Hindlimb muscle (tissue), 1 donor: ENCODE results near the gene SELENOV. TPM values are rescaled to one million over a fixed set of nuclear protein-coding genes. Genes with fewer than 3 reads are reported as not detected.
A peak's percentile ranks its signal among the peaks of the same experiment; 100 is the strongest.
"Not testable (repeated sequence)": the region's sequence is repeated elsewhere in the genome, so short reads cannot be mapped to it uniquely, and the experiment has no call there.

ENCODE experiments used
- DNase-seq: peaks from one replicate; pipeline ENCODE4 v3.0.0-alpha.2; 2013
- polyA plus RNA-seq: library from polyadenylated mRNA; unstranded; fragments of 120-200 nt; gene quantifications from one replicate; pipeline ENCODE4 v1.2.1, GENCODE V29; 2013; ENCODE audit not compliant: insufficient read length

The SELENOV gene, protein sequence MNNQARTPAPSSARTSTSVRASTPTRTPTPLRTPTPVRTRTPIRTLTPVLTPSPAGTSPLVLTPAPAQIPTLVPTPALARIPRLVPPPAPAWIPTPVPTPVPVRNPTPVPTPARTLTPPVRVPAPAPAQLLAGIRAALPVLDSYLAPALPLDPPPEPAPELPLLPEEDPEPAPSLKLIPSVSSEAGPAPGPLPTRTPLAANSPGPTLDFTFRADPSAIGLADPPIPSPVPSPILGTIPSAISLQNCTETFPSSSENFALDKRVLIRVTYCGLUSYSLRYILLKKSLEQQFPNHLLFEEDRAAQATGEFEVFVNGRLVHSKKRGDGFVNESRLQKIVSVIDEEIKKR
- polyA plus RNA-seq: not detected

DNA sequence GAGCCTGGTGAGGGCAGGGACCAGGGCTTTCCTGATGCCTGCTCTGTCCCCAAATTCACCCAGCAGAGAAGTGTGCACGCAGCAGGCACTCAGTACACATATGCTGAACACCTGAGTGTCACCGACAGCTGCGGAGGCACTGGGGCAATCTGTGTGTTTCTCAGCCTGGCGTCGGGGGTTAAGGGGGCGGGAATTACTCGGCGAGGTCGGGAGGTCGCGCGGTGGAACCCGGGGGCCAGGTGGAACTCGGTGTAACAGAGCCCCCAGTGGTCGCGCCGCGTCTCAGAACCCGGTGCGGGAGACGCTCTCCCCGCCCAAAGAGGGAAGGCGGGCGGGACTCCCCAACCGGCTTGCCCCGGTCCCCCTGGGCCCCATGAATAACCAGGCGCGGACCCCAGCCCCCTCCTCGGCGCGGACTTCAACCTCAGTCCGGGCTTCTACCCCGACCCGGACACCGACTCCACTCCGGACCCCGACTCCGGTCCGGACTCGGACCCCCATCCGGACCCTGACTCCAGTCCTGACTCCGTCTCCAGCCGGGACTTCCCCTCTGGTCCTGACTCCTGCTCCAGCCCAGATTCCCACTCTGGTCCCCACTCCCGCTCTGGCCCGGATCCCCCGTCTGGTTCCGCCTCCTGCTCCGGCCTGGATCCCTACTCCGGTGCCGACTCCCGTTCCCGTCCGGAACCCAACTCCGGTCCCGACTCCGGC is at the start of gene SELENOV:
Gene SELENOV (plus strand): TSS at position 300 of the 711 bp plus-strand sequence. CDS start 74 bp downstream, at position 374.
- no peak for DNase-seq

DNA sequence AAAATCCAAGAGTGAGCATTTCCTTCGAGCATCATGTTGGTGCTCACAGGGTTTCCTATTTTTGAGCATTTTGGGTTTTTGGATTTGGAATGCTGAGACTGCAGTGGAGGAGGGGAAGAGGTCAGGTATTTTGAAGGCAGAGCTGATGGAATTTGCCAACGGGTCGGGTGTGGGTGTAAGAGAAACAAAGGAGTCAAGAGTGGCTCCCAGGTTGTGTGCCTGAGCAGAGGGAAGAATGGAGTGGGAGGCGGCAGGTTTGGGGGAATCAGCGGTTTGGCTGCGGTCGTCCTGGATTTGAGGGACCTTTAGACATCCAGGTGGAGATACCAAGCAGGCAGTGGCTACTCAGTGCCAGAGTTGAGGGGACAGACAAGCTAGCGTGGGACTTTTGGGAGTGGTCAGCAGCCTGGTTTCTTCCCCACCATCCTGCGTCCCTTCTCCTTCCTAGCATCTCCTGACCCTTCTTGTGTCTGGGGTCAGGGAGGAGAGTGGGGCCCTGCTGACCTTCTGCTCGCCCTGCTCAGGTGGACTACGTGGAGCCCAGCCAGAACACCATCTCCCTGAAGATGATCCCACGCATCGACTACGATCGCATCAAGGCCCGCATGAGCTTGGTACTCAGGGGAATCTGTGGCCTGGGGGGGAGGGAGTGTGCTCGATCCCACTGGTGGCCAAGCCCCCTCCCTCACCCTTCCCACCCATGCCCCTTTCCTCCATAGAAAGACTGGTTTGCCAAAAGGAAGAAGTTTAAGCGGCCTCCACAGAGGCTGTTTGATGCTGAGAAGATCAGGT is 48.8 kb upstream of the SELENOV start:
- no peak for DNase-seq

GRCh38 chr19:39467941-39468340 is 47.0 kb upstream of the SELENOV start:
- no peak for DNase-seq

GRCh38 chr19:39469036-39469435 is 45.9 kb upstream of the SELENOV start:
- no peak for DNase-seq

- DNase-seq: no peak
Measured at GRCh38 chr19:39469567-39469966, 45.4 kb upstream of the SELENOV start.

DNA sequence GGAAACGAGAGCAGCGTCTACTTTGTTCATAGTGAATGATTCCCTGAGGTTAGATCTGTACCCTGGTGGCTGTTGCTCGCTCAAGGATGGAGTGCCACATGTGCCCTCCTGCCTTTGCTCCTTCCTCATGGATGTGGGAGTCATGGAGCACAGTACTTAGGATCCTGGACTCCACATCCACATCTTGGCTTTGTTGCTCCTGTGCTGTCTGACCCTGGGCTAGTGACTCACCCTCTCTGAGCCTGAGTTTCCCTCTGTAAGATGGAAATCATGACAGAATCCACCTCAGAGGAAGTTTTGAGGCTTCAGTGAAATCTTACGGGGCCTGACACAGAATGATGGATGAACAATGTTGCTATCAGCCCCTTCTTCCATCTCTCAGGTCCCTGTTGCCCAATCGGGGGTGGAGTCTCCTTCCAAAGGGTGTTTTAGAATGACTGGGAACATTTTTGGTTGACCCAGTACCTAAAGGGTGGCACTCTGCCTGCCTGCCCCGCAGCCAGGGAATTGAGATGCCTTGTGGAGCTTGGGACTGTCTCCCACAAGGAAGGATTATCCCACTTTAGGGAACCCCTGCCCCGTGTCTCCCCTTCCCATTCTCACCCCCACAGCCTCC is 44.1 kb upstream of the SELENOV start:
- no peak for DNase-seq

DNA sequence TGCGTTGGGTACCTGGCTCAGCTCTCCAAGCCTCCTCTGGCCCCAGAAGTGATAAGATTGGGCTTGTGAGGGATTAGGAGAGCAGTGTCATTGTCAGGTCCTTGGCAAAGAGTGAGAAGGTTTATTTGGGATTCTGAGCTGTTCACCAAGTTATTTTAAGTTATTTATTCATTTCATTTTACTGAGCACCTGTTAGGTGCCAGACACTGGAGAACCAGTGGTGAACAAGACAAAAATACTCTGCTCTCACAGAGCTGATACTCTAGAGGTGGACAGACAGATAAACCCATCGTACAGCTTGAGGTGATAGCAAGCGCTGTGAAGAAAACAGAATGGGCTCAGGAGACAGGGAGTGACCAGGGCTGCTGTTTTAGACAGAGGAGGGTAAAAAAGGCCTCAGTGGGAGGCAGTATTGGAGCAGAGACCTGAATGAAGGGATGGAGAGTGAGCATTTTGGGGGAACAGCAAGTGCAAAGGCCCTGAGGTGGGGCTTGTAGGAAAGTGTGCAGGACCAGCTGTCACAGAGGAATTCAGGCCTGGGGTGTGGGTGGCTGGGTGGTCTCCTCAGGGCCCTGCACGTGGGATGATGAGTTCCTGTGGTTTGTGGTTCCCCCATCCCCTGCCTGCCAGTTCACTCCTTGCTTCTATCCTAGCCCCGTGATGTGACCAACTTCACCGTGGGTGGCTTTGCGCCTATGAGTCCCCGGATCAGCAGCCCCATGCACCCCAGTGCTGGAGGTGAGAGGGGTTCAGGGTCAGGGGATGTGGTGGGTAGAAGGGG is 43.0 kb upstream of the SELENOV start:
- no peak for DNase-seq

DNA sequence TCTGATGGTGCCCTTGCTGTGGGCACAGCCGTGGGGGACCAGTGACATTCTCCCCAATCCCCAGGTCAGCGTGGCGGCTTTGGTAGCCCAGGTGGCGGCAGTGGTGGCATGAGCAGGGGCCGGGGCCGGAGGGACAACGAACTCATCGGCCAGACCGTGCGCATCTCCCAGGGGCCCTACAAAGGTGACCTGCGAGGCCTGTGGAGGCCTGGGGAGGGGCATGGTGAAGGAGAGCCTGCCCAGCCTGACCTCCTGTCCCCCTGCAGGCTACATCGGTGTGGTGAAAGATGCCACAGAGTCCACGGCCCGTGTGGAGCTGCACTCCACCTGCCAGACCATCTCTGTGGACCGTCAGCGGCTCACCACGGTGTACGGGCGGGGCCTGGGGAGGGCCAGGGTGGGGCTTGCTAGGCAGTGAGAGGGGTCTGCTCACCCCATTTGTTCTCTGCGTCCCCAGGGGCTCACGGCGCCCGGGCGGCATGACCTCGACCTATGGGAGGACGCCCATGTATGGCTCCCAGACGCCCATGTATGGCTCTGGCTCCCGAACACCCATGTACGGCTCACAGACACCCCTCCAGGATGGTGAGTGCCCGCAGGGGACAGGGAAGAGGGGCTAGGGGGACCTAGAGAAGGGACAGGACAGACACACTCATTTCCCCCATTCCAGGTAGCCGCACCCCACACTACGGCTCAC is 42.0 kb upstream of the SELENOV start:
- no peak for DNase-seq

- DNase-seq: no peak
Measured at GRCh38 chr19:39473443-39473960, 41.4 kb upstream of the SELENOV start.

DNA sequence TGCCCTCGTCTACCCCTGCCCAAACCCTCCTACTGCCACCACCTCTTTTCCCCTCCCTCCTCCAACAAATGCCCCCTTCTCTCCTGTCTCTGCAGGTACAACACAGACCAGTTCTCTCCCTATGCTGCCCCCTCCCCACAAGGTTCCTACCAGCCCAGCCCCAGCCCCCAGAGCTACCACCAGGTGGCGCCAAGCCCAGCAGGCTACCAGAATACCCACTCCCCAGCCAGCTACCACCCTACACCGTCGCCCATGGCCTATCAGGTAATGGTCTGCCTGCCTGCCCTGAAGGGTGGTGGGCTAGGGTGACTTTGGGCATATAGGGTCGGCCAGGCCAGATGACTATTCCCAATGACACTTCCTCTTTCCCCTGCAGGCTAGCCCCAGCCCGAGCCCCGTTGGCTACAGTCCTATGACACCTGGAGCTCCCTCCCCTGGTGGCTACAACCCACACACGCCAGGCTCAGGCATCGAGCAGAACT is 40.8 kb upstream of the SELENOV start:
- peak; percentile 32 for DNase-seq

DNA sequence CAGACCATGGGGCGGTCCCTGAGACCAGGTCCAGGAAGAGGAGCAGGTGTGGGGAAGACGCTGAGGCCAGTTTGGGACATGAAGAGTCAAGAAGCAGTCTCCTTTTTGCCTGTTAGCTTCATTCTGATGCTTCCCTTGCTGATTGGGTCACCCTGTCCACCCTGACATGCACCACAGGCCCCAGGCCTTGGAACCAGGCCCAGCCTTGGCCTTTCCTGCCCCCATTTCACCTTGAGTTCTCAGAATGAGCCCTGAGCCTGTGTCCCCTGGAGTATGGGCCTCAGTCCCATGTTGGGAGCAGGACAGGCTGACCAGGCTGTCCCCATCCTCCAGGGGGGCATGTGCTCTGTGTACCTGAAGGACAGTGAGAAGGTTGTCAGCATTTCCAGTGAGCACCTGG is 39.2 kb upstream of the SELENOV start:
- no peak for DNase-seq

DNA sequence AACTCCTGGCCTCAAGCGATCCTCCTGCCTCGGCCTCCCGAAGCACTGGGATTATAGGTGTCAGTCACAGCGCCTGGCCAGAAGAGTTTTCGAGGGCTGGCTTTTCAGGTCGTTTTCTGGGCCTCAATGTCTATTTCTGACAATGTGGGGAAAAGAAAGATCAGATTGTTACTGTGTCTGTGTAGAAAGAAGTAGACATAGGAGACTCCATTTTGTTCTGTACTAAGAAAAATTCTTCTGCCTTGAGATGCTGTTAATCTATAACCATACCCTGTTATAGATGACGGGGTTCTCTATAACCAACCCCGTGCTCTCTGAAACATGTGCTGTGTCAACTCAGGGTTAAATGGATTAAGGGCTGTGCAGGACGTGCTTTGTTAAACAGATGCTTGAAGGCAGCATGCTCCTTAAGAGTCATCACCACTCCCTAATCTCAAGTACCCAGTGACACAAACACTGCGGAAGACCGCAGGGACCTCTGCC is 35.6 kb upstream of the SELENOV start:
- DNase-seq: not testable (repeated sequence)

- DNase-seq: no peak
Measured at GRCh38 chr19:39479916-39480315, 35.0 kb upstream of the SELENOV start.

- peak; percentile 95 for DNase-seq
Measured at GRCh38 chr19:39480337-39481228, 34.4 kb upstream of the SELENOV start, which contains the start of gene TIMM50. Gene TIMM50 (plus strand): TSS chr19:39480838. CDS start chr19:39480854, 16 bp downstream.

DNA sequence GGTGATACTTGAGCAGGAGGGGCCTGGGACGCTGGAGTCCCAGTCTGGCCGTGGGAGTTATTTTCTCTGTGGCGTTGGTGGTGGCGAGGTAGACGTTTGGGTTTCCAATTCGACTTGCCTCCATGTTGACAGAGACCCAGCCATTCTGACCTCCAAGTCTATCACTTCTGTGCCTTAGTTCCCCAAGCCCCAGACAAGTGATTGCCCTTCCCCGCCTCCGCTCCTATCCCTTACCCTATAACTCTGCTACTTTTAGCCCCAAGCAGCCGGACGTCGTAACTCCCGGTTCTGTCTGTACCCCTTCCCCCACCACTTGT is 33.8 kb upstream of the SELENOV start:
- no peak for DNase-seq

DNA sequence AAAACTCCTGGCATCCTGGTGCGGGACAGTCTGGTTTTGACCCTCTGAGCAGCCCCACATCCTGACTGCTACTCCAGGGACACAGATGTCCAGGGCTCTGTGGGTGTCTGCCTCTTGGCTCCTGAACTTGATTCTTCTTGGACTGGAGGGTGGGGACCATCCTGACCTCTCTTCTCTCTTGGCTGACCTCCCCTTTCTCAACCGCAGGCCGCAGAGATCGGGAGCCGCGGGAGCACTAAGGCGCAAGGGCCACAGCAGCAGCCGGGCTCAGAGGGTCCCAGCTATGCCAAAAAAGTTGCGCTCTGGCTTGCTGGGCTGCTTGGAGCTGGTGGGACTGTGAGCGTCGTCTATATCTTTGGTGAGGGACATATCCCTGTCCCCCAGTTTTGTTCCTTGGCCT is 33.3 kb upstream of the SELENOV start:
- DNase-seq: no peak

DNA sequence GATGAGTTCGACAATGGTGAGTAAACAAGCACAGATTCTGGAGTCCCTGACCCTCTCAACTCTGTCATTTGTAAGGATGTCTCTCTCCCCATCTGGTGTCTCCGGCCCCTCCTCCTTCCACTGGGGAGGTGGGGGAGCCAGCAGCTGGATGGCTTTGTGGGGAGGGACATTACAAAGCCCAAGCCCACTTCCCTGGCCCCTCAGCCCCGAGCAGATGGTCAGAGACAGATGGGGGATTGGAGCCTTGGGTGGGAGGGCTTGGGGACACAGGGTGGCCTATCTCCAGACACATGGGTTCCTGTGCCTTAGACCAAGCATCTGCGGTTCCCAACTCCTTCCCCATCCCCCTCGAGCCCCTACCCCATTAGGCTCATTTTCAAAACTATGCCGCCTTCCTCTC is 31.8 kb upstream of the SELENOV start:
- DNase-seq: no peak

DNA sequence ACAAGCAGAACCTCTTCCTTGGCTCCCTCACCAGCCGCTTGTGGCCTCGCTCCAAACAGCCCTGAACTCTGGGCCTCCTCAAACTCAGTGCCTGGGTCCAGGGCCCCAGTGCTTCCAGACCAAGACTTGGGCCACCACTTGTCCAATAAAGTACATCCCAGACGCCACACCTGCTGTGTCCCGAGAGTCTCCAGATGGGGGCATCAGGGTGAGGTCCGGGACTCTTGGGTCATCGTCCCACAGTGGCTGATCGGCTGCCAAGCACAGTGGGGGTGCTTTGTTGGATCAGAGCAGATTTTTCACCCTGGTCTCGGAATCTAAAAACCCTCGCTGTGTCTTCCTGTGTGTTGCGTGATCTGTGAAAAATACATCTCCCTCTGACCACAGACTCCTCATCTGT is 25.2 kb upstream of the SELENOV start:
- DNase-seq: no peak

- DNase-seq: no peak
Measured at GRCh38 chr19:39492225-39492624, 22.7 kb upstream of the SELENOV start.

DNA sequence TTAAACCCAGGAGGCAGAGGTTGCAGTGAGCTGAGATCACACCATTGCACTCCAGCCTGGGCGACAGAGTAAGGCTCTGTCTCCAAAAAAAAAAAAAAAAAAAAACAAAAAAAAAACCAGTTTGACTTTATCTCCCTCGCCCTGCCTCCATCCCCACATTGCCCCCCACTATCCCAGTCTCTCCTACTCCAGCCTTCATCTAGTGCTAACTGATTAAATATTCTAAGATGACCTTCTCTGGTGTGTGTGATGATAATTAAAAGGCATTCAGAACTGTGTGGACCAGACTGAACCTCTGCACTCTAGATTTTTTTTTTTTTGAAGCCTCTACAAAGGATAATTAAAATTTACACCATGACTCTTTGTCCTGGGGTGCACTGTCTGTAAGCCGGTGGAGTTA is 22.2 kb upstream of the SELENOV start:
- no peak for DNase-seq
